Effector memory CD8-positive, alpha-beta T cell (primary cell): ENCODE data around the gene JAM3.

Experiments used
- ATAC-seq: fragments of 150-1000 bp; cut with Tn5 transposase; replicated peaks from 2 replicates; pipeline ENCODE4 v1.10.0; 2021; ENCODE audit warnings: mild to moderate bottlenecking, moderate library complexity
- DNase-seq, 3 experiments: peaks; one replicate each; pipeline ENCODE4 v3.0.0; 2021
- H3K27ac Mint-ChIP-seq, 2 donors: one replicate each; pipeline ENCODE4 v1.8.0; 2022; ENCODE audit warnings: mild to moderate bottlenecking in 2 of 2, mixed read lengths in 2 of 2, moderate library complexity in 2 of 2
- H3K27me3 Mint-ChIP-seq, 2 donors: one replicate each; pipeline ENCODE4 v1.8.0; 2022; ENCODE audit warnings: mixed read lengths in 2 of 2
- H3K36me3 Mint-ChIP-seq: one replicate; pipeline ENCODE4 v1.8.0; 2022; ENCODE audit warnings: mild to moderate bottlenecking, moderate library complexity, mixed read lengths; ENCODE audit not compliant: insufficient read depth
- H3K4me1 Mint-ChIP-seq, 2 donors: one replicate each; pipeline ENCODE4 v1.8.0; 2022; ENCODE audit warnings: low read depth in 2 of 2, mixed read lengths in 2 of 2
- H3K4me3 Mint-ChIP-seq, 2 donors: one replicate each; pipeline ENCODE4 v1.8.0; 2022; ENCODE audit warnings: mild to moderate bottlenecking in 2 of 2, mixed read lengths in 2 of 2, moderate library complexity in 2 of 2
- H3K9me3 Mint-ChIP-seq, 2 donors: one replicate each; pipeline ENCODE4 v1.8.0; 2022; ENCODE audit warnings: mixed read lengths in 2 of 2

The JAM3 gene

GRCh38 chr11:134119094-134119493 is 50.2 kb downstream of the JAM3 start:
- DNase-seq, result no peak
- no peak overlapping the region for H3K27ac Mint-ChIP-seq
- no peak for ATAC-seq
- H3K4me3 Mint-ChIP-seq, result no peak overlapping the region
- no peaks in the 10 kb centered on the region for H3K9me3 Mint-ChIP-seq
- H3K4me1 Mint-ChIP-seq, result no peaks in the 10 kb centered on the region
- H3K27me3 Mint-ChIP-seq, result peaks cover 18 to 31% of the 10 kb centered on the region in 2 donors
- no peaks in the 10 kb centered on the region for H3K36me3 Mint-ChIP-seq

GRCh38 chr11:134120143-134120850 is 51.4 kb downstream of the JAM3 start:
- H3K4me3 Mint-ChIP-seq, result no peak overlapping the region
- H3K27ac Mint-ChIP-seq, result no peak overlapping the region
- no peaks in the 10 kb centered on the region for H3K9me3 Mint-ChIP-seq
- ATAC-seq (no peak), DNase-seq (no peak)
- no peaks in the 10 kb centered on the region for H3K36me3 Mint-ChIP-seq
- H3K27me3 Mint-ChIP-seq, result peaks cover 28 to 42% of the 10 kb centered on the region in 2 donors
- peaks cover 4% of the 10 kb centered on the region in 2 donors for H3K4me1 Mint-ChIP-seq

- H3K27me3 Mint-ChIP-seq, result peaks cover 35 to 49% of the 10 kb centered on the region in 2 donors
- no peaks in the 10 kb centered on the region for H3K36me3 Mint-ChIP-seq
- H3K4me1 Mint-ChIP-seq, result peaks cover 4% of the 10 kb centered on the region in 2 donors
- H3K27ac Mint-ChIP-seq, result no peak overlapping the region
- no peaks in the 10 kb centered on the region for H3K9me3 Mint-ChIP-seq
- DNase-seq (no peak), ATAC-seq (no peak)
- H3K4me3 Mint-ChIP-seq, result no peak overlapping the region
Measured at GRCh38 chr11:134120921-134121526, 52.2 kb downstream of the JAM3 start.

GRCh38 chr11:134124660-134125451 is 56.0 kb downstream of the JAM3 start:
- Mint-ChIP-seq H3K27ac (no peak overlapping the region), H3K27me3 (peaks cover 50 to 63% of the 10 kb centered on the region in 2 donors), H3K9me3 (no peaks in the 10 kb centered on the region), H3K36me3 (peaks cover 3% of the 10 kb centered on the region), H3K4me1 (peaks cover 4 to 7% of the 10 kb centered on the region in 2 donors), H3K4me3 (peak overlapping the region in 1 of 2 donors; percentile 43)
- ATAC-seq (no peak), DNase-seq (no peak)

GRCh38 chr11:134125507-134125906 is 56.6 kb downstream of the JAM3 start:
- H3K4me1 Mint-ChIP-seq, result peaks cover 4 to 7% of the 10 kb centered on the region in 2 donors
- peaks cover 3% of the 10 kb centered on the region for H3K36me3 Mint-ChIP-seq
- H3K9me3 Mint-ChIP-seq, result no peaks in the 10 kb centered on the region
- no peak overlapping the region for H3K4me3 Mint-ChIP-seq
- DNase-seq, result no peak
- peaks cover 50 to 62% of the 10 kb centered on the region in 2 donors for H3K27me3 Mint-ChIP-seq
- H3K27ac Mint-ChIP-seq, result no peak overlapping the region
- no peak for ATAC-seq

- Mint-ChIP-seq H3K4me1 (peaks cover 4 to 7% of the 10 kb centered on the region in 2 donors), H3K27me3 (peaks cover 47 to 54% of the 10 kb centered on the region in 2 donors), H3K4me3 (no peak overlapping the region), H3K36me3 (peaks cover 3% of the 10 kb centered on the region), H3K27ac (no peak overlapping the region), H3K9me3 (peaks cover under 1 to 2% of the 10 kb centered on the region in 2 donors)
- no peak for DNase-seq
- ATAC-seq, result no peak
Measured at GRCh38 chr11:134126217-134126822, 57.4 kb downstream of the JAM3 start.

- H3K9me3 Mint-ChIP-seq, result peaks cover 7% of the 10 kb centered on the region in 2 donors
- peaks cover 16 to 29% of the 10 kb centered on the region in 2 donors for H3K27me3 Mint-ChIP-seq
- H3K36me3 Mint-ChIP-seq, result peaks cover 3% of the 10 kb centered on the region
- H3K4me3 Mint-ChIP-seq, result no peak overlapping the region
- H3K27ac Mint-ChIP-seq, result no peak overlapping the region
- no peak for DNase-seq
- ATAC-seq, result no peak
- no peaks in the 10 kb centered on the region for H3K4me1 Mint-ChIP-seq
Measured at GRCh38 chr11:134131628-134132244, 62.9 kb downstream of the JAM3 start.

- H3K4me1 Mint-ChIP-seq, result no peaks in the 10 kb centered on the region
- DNase-seq (no peak), ATAC-seq (no peak)
- H3K27me3 Mint-ChIP-seq, result peaks cover 16 to 21% of the 10 kb centered on the region in 2 donors
- H3K4me3 Mint-ChIP-seq, result no peak overlapping the region
- no peak overlapping the region for H3K27ac Mint-ChIP-seq
- no peaks in the 10 kb centered on the region for H3K36me3 Mint-ChIP-seq
- peaks cover 7% of the 10 kb centered on the region in 2 donors for H3K9me3 Mint-ChIP-seq
Measured at GRCh38 chr11:134132808-134133207, 63.9 kb downstream of the JAM3 start.

- DNase-seq (no peak), ATAC-seq (no peak)
- H3K9me3 Mint-ChIP-seq, result peaks cover 7% of the 10 kb centered on the region in 2 donors
- no peak overlapping the region for H3K27ac Mint-ChIP-seq
- H3K36me3 Mint-ChIP-seq, result peaks cover 1% of the 10 kb centered on the region
- H3K27me3 Mint-ChIP-seq, result peaks cover 8 to 15% of the 10 kb centered on the region in 2 donors
- H3K4me1 Mint-ChIP-seq, result peaks cover 0 to under 1% of the 10 kb centered on the region in 2 donors
- no peak overlapping the region for H3K4me3 Mint-ChIP-seq
Measured at GRCh38 chr11:134134167-134134566, 65.3 kb downstream of the JAM3 start.

- Mint-ChIP-seq H3K27me3 (peaks cover 7 to 8% of the 10 kb centered on the region in 2 donors), H3K9me3 (no peaks in the 10 kb centered on the region), H3K4me3 (no peak overlapping the region), H3K4me1 (peaks cover 0 to 3% of the 10 kb centered on the region in 2 donors), H3K27ac (no peak overlapping the region), H3K36me3 (peaks cover 3% of the 10 kb centered on the region)
- ATAC-seq (no peak), DNase-seq (no peak)
Measured at GRCh38 chr11:134138376-134138775, 69.5 kb downstream of the JAM3 start.

GRCh38 chr11:134139303-134139872 is 70.5 kb downstream of the JAM3 start:
- Mint-ChIP-seq H3K27ac (peak overlapping the region in 1 of 2 donors; percentile 20), H3K36me3 (peaks cover 3% of the 10 kb centered on the region), H3K4me1 (peaks cover 0 to 3% of the 10 kb centered on the region in 2 donors), H3K27me3 (no peaks in the 10 kb centered on the region), H3K9me3 (no peaks in the 10 kb centered on the region), H3K4me3 (no peak overlapping the region)
- ATAC-seq, result no peak
- DNase-seq, result no peak

- Mint-ChIP-seq H3K4me3 (no peak overlapping the region), H3K36me3 (peaks cover 3% of the 10 kb centered on the region), H3K9me3 (no peaks in the 10 kb centered on the region), H3K27ac (peak overlapping the region in 1 of 2 donors; percentile 20), H3K27me3 (no peaks in the 10 kb centered on the region), H3K4me1 (peaks cover 0 to 3% of the 10 kb centered on the region in 2 donors)
- DNase-seq (peak; percentile 25 to 43 (median 43)), ATAC-seq (peak; percentile 48)
Measured at GRCh38 chr11:134139873-134140331, 71.0 kb downstream of the JAM3 start.
